Activated naive CD8-positive, alpha-beta T cell (primary cell): ENCODE measurements around the gene TSPAN32.

Experiments used
- H3K27ac Mint-ChIP-seq: one replicate; pipeline ENCODE4 v1.8.0; 2021; ENCODE audit warnings: mixed read lengths
- H3K27me3 Mint-ChIP-seq: one replicate; pipeline ENCODE4 v1.8.0; 2021; ENCODE audit warnings: mixed read lengths
- H3K36me3 Mint-ChIP-seq: one replicate; pipeline ENCODE4 v1.8.0; 2021; ENCODE audit warnings: mixed read lengths
- H3K4me1 Mint-ChIP-seq: one replicate; pipeline ENCODE4 v1.8.0; 2021; ENCODE audit warnings: low read depth, mixed read lengths
- H3K4me3 Mint-ChIP-seq: one replicate; pipeline ENCODE4 v1.8.0; 2021; ENCODE audit warnings: mild to moderate bottlenecking, mixed read lengths
- H3K9me3 Mint-ChIP-seq: one replicate; pipeline ENCODE4 v1.8.0; 2021; ENCODE audit warnings: low read depth, mixed read lengths

The TSPAN32 gene

DNA sequence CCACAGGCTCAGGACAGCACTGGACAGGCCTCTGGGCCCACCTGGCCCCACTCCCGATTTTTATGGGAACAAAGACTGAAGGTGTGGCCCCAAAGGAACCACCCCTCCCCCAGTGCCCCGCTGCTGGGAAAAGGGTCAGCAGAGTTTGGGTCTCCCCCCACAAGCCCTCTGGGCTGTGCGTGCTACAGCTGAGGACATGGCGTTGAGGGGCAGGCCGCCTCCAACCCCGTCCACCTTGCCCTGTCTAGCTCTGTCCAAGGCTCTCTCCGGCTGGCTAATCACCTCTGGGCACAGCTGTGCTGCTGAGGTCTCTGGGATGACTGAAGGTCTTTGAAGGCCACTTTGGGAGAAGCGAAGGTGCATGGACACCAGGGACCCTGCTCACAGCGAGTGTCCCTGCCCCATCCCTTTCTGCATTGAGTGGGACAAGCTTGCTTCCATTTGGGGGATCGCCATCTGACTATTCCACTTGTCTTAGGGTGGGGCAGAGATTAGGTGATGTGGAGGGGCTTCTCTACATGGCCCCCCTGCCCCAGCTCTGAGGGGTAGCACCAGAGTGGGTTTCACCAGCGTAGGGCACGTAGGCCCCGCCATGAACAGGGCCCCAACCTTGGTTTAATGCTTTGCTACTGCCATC is 38.0 kb upstream of the TSPAN32 start:
- H3K9me3 Mint-ChIP-seq = no peaks in the 10 kb centered on the region
- no peak overlapping the region for H3K27ac Mint-ChIP-seq
- peaks cover 23% of the 10 kb centered on the region for H3K4me1 Mint-ChIP-seq
- H3K36me3 Mint-ChIP-seq = peaks cover 2% of the 10 kb centered on the region
- peaks cover 1% of the 10 kb centered on the region for H3K27me3 Mint-ChIP-seq
- no peak overlapping the region for H3K4me3 Mint-ChIP-seq

DNA sequence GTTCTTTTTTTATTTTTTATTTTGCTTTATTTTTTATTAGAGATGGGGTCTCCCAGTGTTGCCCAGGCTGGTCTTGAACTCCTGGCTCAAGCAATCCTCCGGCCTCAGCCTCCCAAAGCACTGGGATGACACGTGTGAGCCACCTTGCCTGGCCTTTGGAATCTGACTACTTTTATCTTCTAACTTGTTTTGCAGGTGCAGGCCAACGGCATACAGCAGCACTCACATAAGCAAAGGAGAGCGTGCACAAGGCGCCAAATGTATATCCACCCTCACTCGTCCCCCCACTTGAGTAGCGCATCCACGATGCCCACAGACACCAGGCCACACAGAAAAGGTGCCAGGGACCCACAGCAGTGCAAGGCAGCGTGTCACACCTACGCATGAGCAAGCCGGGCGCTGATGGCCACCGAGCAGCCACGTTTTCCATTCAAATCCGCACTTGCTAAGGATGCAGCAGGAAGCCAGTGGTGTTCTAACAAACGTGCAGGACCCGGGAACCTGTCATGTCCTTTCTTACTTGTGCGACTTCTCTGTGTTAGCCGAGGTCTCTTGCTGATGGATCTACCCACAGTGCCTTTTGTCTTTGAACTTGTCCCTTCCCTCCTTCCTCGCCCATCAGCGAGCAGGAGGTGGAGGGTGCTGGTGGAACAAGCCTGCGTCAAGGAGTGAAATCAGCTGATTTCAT is 37.3 kb upstream of the TSPAN32 start:
- H3K27me3 Mint-ChIP-seq = peaks cover 1% of the 10 kb centered on the region
- peaks cover 2% of the 10 kb centered on the region for H3K36me3 Mint-ChIP-seq
- no peak overlapping the region for H3K27ac Mint-ChIP-seq
- H3K9me3 Mint-ChIP-seq = no peaks in the 10 kb centered on the region
- peaks cover 24% of the 10 kb centered on the region for H3K4me1 Mint-ChIP-seq
- no peak overlapping the region for H3K4me3 Mint-ChIP-seq

DNA sequence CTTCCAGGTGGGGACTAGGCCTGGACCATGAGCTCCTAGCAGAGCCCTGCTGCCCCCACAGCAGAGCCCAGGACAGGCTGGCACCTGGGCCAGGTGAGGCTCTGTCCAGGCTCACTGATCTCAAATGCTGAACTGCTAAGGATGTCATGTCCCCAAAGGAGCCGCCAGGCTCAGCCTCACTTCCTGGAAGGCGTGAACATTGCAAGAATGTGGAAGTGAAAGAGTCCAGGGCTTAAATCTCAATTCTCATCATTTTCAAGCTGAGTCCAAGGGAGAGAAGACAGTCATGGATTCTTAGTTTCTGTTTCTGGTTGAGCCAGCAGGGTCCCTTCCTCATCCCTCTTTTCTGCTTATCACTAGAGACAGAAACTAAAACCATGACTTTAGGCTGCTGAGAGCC is 36.4 kb upstream of the TSPAN32 start:
- H3K36me3 Mint-ChIP-seq = peaks cover 2% of the 10 kb centered on the region
- peak overlapping the region; percentile 64 for H3K27ac Mint-ChIP-seq
- peaks cover 24% of the 10 kb centered on the region for H3K4me1 Mint-ChIP-seq
- no peaks in the 10 kb centered on the region for H3K9me3 Mint-ChIP-seq
- H3K27me3 Mint-ChIP-seq = peaks cover 1% of the 10 kb centered on the region
- H3K4me3 Mint-ChIP-seq = peak overlapping the region; percentile 53

DNA sequence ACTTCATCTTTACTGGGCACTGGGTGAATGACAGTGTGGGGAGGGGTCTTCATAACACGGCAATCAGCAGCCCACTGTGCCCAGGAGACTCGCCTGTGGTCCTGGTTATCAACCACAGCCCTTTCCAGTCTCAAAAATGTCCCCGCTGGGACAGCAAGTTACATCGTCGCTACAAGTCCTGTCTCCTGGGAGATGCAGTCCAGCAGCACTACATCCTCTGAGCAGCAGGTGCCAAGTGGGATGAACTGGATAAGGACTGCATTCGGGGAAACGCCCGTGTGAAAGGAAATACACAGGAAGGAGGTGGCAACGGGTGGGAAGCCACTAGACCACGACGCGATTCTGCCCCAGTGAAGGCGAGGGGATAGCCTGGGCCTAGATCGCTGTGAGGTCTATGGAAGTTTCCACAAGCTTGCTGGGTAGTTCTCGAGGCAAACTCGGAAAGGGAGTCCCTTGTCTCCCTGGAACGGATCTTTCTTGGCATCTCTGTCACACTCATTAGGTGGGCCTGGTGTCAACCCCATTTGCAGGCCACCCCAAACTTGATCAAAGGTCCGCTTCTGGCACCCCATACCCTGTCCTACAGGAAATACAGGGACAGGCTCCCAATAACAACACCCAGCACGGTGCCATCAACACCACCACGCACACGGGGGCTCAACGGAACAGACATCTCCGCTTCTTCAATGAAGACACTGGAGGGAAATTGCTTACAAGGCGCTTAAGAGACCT is 35.8 kb upstream of the TSPAN32 start:
- Mint-ChIP-seq H3K4me1 (peaks cover 27% of the 10 kb centered on the region), H3K9me3 (no peaks in the 10 kb centered on the region), H3K27ac (peak overlapping the region; percentile 64), H3K36me3 (peaks cover 2% of the 10 kb centered on the region), H3K27me3 (peaks cover 1% of the 10 kb centered on the region), H3K4me3 (peak overlapping the region; percentile 53)

DNA sequence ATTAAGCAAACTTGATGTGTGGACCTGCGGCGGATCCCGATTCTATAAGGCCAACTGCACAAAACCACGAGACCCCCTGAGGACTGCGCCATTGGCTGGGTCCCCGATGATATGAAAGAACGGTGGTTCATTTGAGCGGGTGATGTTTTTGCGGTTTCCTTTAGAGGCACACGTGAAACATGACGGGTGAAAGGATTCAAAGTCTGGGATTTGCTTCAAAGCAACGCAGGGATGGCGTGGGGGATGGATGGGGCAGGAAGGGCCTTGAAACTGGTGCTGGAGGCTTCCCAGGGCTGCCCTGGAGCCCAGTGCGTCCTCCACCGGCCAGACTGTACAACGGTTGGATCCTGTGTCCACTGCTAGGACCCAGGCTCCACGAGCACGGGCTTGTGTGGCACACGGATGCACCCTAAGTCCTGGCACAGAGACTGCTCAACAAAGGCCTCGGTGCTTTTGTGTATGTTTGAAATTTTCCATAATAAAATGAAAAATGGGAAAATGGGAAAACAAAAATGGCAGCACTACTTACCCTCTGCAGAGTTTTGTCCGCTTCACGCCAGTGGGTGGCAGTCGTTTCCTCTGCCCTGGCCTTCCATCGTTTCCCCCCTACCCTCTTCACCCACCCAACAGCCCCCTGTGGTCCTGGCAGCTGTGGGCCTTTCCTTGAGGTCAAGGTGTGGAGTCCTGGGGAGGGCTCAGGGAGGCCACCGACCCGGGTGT is 35.1 kb upstream of the TSPAN32 start:
- Mint-ChIP-seq H3K9me3 (no peaks in the 10 kb centered on the region), H3K27ac (no peak overlapping the region), H3K27me3 (peaks cover 3% of the 10 kb centered on the region), H3K4me3 (peak overlapping the region; percentile 44), H3K36me3 (peaks cover 2% of the 10 kb centered on the region), H3K4me1 (peaks cover 27% of the 10 kb centered on the region)

DNA sequence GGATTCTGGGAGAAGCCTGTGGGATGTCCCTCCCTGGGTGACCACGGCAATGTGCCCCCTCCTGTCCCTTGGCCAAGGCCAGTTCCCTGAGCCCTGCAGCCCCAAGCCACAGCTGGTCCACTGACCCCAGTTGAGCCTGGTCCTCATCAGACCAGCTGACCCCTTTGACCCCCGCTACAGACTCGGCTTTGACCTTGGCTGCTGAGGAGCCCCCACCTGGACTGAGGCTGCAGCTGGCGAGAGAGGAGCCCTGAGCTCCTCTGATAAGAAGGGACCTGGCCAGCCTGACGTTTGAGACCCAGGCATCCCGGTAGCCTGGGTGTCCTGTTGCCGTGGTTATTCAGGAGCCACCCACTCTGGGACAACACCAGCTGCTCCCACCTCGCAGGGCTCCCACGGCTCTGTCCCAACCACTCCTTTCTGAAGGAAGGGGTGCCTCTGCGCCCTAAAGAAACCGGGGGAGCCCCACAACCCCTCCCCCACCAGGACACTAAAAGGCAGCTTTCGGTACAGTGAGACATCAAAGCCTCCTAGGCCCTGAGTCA is 34.4 kb upstream of the TSPAN32 start:
- H3K4me3 Mint-ChIP-seq = no peak overlapping the region

DNA sequence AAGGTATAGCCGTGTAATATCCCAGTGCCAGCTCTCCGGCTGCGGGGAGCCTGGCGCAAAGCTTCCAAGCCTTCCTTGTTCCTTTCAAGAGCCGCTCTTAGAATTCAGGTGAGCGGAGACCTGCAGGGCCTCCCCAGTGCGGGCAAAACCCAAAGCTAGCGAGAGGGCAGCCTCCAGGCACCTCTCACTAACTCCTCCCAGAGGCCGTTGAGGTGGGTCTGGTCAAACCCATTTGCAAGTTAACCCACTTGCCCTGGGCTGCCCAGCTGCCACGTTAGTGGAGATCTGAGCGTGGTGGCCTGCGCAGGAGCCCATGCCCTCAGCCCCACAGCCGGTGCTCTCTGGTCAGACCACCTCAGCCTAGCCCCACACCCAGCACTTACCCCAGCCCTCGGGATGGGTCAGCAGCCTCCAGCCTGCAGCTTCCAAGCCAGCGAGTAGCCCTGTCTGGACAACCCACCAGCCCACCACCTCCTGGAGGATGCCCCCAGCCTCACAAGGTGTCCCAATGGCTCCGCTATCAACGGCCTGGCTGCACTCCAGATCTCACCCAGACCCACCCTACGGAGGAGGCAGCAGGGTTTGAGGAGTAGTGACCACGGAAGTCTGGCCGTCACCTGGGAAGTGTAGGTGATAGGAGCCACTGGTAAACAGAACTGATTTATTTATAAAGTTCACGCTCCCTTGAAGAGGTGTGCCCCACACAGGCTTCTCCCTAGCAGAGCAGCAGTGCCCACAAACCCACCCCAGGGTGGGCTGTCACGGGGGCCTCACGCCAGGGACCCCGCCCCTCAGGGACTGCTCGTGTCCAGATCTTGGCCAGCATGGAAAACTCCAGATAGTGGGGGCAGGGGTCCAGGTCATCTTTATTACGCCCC is 33.7 kb upstream of the TSPAN32 start:
- H3K27me3 Mint-ChIP-seq = peaks cover 3% of the 10 kb centered on the region
- H3K27ac Mint-ChIP-seq = no peak overlapping the region
- peak overlapping the region; percentile 57 for H3K4me3 Mint-ChIP-seq
- H3K9me3 Mint-ChIP-seq = no peaks in the 10 kb centered on the region
- peaks cover 2% of the 10 kb centered on the region for H3K36me3 Mint-ChIP-seq
- peaks cover 27% of the 10 kb centered on the region for H3K4me1 Mint-ChIP-seq

More for the DNA sequence above, 34.4 kb upstream of the TSPAN32 start:
- H3K27ac Mint-ChIP-seq = no peak overlapping the region
- peaks cover 27% of the 10 kb centered on the region for H3K4me1 Mint-ChIP-seq
- peaks cover 3% of the 10 kb centered on the region for H3K27me3 Mint-ChIP-seq
- H3K9me3 Mint-ChIP-seq = no peaks in the 10 kb centered on the region
- peaks cover 2% of the 10 kb centered on the region for H3K36me3 Mint-ChIP-seq

DNA sequence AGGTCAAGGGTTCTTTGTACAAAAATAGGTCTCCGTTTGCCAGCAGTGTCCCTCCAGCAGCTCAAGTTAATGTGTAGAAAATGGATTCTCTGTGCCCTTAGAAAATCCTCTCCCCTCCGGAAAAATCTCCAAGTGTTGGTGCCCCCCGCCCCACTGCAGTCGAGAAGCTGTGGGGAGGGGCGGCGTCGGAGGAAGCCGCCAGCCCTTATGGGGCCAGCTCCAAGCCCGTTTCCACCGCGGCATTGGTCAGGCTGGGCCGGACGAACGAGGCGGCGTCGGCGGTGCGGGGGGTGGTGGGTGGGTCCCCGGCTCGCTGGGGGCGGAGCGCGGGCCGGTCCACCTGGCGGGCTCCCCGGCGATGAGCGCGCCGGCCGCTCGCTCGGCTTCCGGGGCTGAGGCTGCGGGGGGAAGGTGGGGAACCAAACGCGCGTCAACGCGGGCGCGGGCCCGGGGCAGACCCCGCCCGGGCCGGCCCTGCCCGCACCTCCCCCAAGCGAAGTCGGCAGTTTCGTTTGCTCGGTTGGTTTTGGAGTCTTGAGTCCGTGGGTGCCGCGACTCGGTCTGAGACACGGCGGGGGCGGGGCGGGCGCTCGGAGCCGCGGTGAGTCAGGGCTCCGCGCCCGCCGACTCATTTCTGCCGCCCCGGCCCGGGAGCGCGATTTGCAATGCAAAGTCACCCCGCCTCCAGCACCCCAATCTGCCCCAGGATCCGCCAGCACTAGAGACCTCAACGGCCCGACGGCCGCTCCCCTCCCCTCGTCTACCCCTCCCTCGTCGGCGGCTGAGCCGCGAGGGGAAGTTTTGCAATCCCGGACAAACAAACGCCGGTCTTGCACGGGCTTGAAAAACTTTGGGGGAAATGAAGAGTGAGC is 32.8 kb upstream of the TSPAN32 start:
- H3K27ac Mint-ChIP-seq = no peak overlapping the region
- peak overlapping the region; percentile 64 for H3K4me3 Mint-ChIP-seq
- H3K4me1 Mint-ChIP-seq = peaks cover 27% of the 10 kb centered on the region

DNA sequence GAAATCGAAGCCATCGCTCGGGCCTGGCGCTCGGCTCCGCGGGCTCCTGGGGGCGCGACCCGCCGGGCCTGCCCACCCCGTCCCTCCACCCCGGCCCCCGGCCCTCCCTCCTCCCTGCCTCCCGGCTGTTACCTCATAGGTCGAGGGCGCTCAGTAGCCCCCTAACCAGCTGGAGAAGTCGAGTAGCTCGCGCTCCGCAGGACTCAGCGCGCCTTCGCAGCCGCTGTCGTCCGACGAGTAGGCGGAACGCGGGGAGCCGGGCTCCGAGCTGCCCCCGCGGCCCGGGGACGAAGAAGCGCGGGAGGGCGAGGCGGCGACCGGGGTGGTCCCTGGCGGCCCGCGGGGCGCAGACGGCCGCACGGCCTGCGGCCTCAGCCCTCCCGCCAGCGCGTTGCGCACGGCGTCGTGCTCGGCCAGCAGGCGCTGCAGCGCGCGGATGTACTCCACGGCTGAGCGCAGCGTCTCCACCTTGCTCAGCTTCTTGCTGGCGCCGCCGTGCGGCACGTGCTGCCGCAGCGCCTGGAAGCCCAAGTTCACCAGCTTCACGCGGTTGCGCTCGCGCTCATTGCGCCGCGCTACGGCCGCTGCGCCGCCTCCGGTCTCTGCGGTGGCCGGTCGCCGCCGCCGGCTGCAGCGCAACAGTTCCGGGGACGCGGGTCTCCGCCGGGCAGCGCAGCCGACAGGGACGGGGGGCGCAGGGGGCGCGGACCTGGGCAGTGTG is 32.1 kb upstream of the TSPAN32 start:
- Mint-ChIP-seq H3K36me3 (peaks cover 2% of the 10 kb centered on the region), H3K4me3 (peak overlapping the region; percentile 64), H3K27ac (no peak overlapping the region), H3K27me3 (peaks cover 3% of the 10 kb centered on the region), H3K4me1 (peaks cover 27% of the 10 kb centered on the region), H3K9me3 (no peaks in the 10 kb centered on the region)

More for the DNA sequence above, 32.8 kb upstream of the TSPAN32 start:
- Mint-ChIP-seq H3K36me3 (peaks cover 2% of the 10 kb centered on the region), H3K27me3 (peaks cover 3% of the 10 kb centered on the region), H3K9me3 (no peaks in the 10 kb centered on the region)

DNA sequence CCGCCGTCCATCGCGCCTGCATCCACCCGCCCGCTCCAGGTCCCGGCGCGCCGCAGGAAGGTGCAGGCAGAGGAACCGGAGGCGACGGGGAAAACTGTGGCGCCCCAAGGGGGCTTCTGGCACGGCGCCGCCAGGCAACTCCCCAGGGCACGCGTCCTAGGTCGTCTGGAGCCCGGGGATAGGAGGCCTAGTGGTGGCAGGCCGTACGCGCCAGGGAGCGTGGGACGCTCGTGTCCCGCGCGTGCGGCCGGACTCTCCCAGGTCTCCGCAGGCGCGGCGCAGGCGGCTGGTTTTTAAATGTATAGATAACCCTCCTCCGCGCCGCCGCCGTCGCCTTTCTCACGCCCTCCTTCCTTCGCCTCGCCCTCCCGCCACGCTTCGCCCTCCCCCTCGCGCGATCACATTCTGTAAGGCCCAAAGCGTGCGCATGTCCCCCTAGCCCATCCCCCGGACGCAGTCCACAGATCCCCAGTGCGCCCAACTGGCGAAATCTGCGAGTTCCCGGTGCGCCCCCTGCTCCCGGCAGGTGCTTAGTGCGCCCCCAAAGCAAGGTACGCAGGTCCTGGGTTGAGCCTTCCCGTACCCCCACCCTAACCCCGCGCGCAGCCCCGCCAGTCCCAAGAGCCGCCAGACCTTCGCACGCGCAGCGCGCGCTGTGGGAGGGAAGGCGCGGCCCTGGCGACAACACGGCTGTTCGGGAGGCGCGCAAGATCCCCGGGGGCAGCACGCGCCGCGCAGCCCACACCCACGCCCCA is 31.3 kb upstream of the TSPAN32 start, which contains the start of gene ASCL2:
TSS of gene ASCL2 (minus strand) at position 267 of the 755 bp plus-strand sequence. CDS start at position 11, 256 bp downstream.
- H3K4me3 Mint-ChIP-seq = peak within 1 kb of the TSS; percentile 64
- peaks cover 2% of the 10 kb centered on the region for H3K36me3 Mint-ChIP-seq
- peak within 1 kb of the TSS; percentile 41 for H3K27ac Mint-ChIP-seq
- H3K4me1 Mint-ChIP-seq = peaks cover 23% of the 10 kb centered on the region
- peaks cover 3% of the 10 kb centered on the region for H3K27me3 Mint-ChIP-seq
- H3K9me3 Mint-ChIP-seq = no peaks in the 10 kb centered on the region

DNA sequence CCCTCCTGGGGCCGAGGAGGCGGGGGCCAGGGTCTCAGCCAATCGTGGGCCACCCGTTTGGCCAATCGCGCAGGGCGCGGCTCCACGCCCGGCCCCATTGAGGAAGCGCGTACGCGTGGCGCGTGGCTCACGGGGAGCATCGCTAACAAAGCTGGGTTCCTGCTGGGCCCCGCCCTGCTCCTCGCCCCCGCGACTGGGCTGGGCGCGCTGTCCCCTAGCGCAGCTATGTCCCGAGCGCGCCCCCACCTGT is 30.8 kb upstream of the TSPAN32 start:
- H3K9me3 Mint-ChIP-seq = no peaks in the 10 kb centered on the region
- H3K4me3 Mint-ChIP-seq = no peak overlapping the region
- no peak overlapping the region for H3K27ac Mint-ChIP-seq
- H3K4me1 Mint-ChIP-seq = peaks cover 18% of the 10 kb centered on the region
- peaks cover 2% of the 10 kb centered on the region for H3K36me3 Mint-ChIP-seq
- peaks cover 3% of the 10 kb centered on the region for H3K27me3 Mint-ChIP-seq
